Ovary (tissue), 9 donors: ENCODE measurements around the gene MYL11. TPM values are rescaled to one million over a fixed set of nuclear protein-coding genes. Genes with fewer than 3 reads are reported as not detected.

ENCODE experiments used
- DNase-seq, 5 donors: peaks; one replicate each; pipeline ENCODE4 v3.0.0-alpha.2; 2019 to 2020
- H3K27ac ChIP-seq, 2 donors: fragments of 200-600 bp; one replicate each; pipeline versions ENCODE4 v1.5.1 to v1.8.0; 2019 to 2022
- H3K27me3 ChIP-seq: fragments of 200-600 bp; one replicate; pipeline ENCODE4 v1.8.0; 2022
- H3K36me3 ChIP-seq: fragments of 200-600 bp; sonication (generic); one replicate; pipeline ENCODE4 v1.5.1; 2019
- H3K4me1 ChIP-seq: one replicate; pipeline ENCODE4 v1.8.1; 2013; ENCODE audit warnings: mild to moderate bottlenecking, moderate library complexity; ENCODE audit not compliant: insufficient read depth
- H3K4me3 ChIP-seq: fragments of 200-600 bp; sonication (generic); one replicate; pipeline ENCODE4 v1.5.1; 2017
- H3K9me3 ChIP-seq, 2 donors: fragments of 200-600 bp in 1 of 2; sonication (generic) in 1 of 2; one replicate each; pipeline versions ENCODE4 v1.5.1 to v1.8.1; 2013 to 2019; ENCODE audit warnings: mild to moderate bottlenecking in 1 of 2, moderate library complexity in 1 of 2
- CTCF ChIP-seq, 3 donors: fragments of 450-650 bp in 2 of 3; fragments of 200-600 bp in 1 of 3; IDR thresholded peaks; one replicate each; pipeline versions ENCODE4 v1.5.1 to v1.8.0; 2016 to 2022; ENCODE audit warnings: antibody characterized with exemption in 3 of 3, mild to moderate bottlenecking in 1 of 3
- EP300 ChIP-seq: sonication (generic); formaldehyde crosslinking; IDR thresholded peaks from one replicate; pipeline ENCODE4 v1.6.1; 2017; ENCODE audit warnings: antibody characterized with exemption
- POLR2A ChIP-seq: fragments of 450-650 bp; IDR thresholded peaks from one replicate; pipeline ENCODE4 v1.6.1; 2017; ENCODE audit warnings: antibody characterized with exemption, mild to moderate bottlenecking, moderate library complexity
- WGBS, 3 donors: extraction: QIAGEN DNeasy Blood & Tissue Kit in 1 of 3; methylation state at CpG; one replicate each; pipeline versions ENCODE4 v1.1.5 to v1.1.7; 2013 to 2017; 5-methylcytosine and 5-hydroxymethylcytosine counted together
- intact Hi-C, 4 donors: fragments of 100-400 bp; cut with DNase I; formaldehyde crosslinking; loops; one replicate each; pipeline versions ENCODE4 v1.11.0 to v1.15.1; 2022 to 2023
- polyA plus RNA-seq, 2 donors: library from polyadenylated mRNA; stranded (reverse); fragments of 200-250 nt in 1 of 2; fragments of 350-450 nt in 1 of 2; fragmentation: Illumina TruSeq in 1 of 2; extraction: RNeasy Lipid Tissue Mini Kit (QIAGEN cat#74804) in 1 of 2; gene quantifications; one replicate each; pipeline ENCODE4 v1.2.3, GENCODE V29; 2013 to 2014
- total RNA-seq, 7 donors: library from RNA; depleted of rRNA in 2 of 7; stranded (reverse); fragments of >200 nt in 2 of 7; fragmentation: NEBNext Ultra II Directional in 3 of 7; extraction: Animal tissue kit (Norgen Biotek cat#: 25700) in 3 of 7; gene quantifications; one replicate each; pipeline versions ENCODE4 v1.1.0 to v1.2.4, GENCODE V29; 2016 to 2023
- donor health status: DM: no; HTN: no; CAD: no; lungs with moderate emphysema.
- donor health status: DM: no; HTN: no; CAD: no.
- donor health status: Bipolar disorder and iron deficiency.
- donor health status: DM: yes; HTN: yes; CAD: no.
- donor health status: DM: no; HTN: no; CAD: no.
- donor health status: DM: yes; HTN: yes; CAD: no.

The MYL11 gene
- total and polyA plus RNA-seq, 9 donors = 0.38 to 1.4 (median 1.2) TPM; not detected in 5

GRCh38 chr16:30416624-30417528 is 42.3 kb downstream of the MYL11 start:
- H3K4me3 ChIP-seq = peak overlapping the region; percentile 46
- 44 to 54% (median 44%) methylated on average over 18 of the region's 18 CpGs for WGBS, 3 donors
- peak overlapping the region; percentile 3 to 69 for H3K27ac ChIP-seq
- intact Hi-C loops = loop anchor here in 2 of 4 donors (5.0 to 10.0 kb wide), 2 partner anchors 322 to 325 kb away; partner anchors contain the start of genes TBX6 (in 2 of the 2) and YPEL3 (in 1 of the 2)
- DNase-seq = no peak
- TF ChIP-seq POLR2A (no peak), EP300 (no peak), CTCF (IDR thresholded peaks at IDR 0.05) (no peak)
- no peaks in the 10 kb centered on the region for H3K27me3 ChIP-seq
- H3K4me1 ChIP-seq = peaks cover 5% of the 10 kb centered on the region
- H3K9me3 ChIP-seq = no peaks in the 10 kb centered on the region
- no peaks in the 10 kb centered on the region for H3K36me3 ChIP-seq

GRCh38 chr16:30417529-30418349 is 43.1 kb downstream of the MYL11 start:
- 0 to 2% (median 1%) methylated on average over 93 to 140 of the region's 140 CpGs for WGBS, 3 donors
- intact Hi-C loops = loop anchor here in 2 of 4 donors (5.0 to 10.0 kb wide), 2 partner anchors 323 to 325 kb away; partner anchors contain the start of genes TBX6 (in 2 of the 2) and YPEL3 (in 1 of the 2)
- peak; percentile 75 to 91 (median 84) for DNase-seq
- Histone ChIP-seq H3K9me3 (no peaks in the 10 kb centered on the region), H3K4me3 (peak overlapping the region; percentile 46), H3K4me1 (peaks cover 5% of the 10 kb centered on the region), H3K27ac (peak overlapping the region; percentile 3 to 69), H3K27me3 (no peaks in the 10 kb centered on the region), H3K36me3 (no peaks in the 10 kb centered on the region)
- no peak for TF ChIP-seq POLR2A
- no peak for TF ChIP-seq EP300
- TF ChIP-seq CTCF (IDR thresholded peaks at IDR 0.05) = no peak

- Histone ChIP-seq H3K9me3 (no peaks in the 10 kb centered on the region), H3K27ac (peak overlapping the region in 1 of 2 donors; percentile 69), H3K4me3 (peak overlapping the region; percentile 46), H3K4me1 (peaks cover 5% of the 10 kb centered on the region), H3K27me3 (no peaks in the 10 kb centered on the region), H3K36me3 (no peaks in the 10 kb centered on the region)
- no peak for TF ChIP-seq POLR2A
- TF ChIP-seq EP300 = no peak
- no peak for TF ChIP-seq CTCF (IDR thresholded peaks at IDR 0.05)
- WGBS, 3 donors = 57 to 77% (median 69%) methylated on average over 25 to 31 of the region's 31 CpGs
- intact Hi-C loops = loop anchor here in 2 of 4 donors (5.0 to 10.0 kb wide), 2 partner anchors 324 to 326 kb away; partner anchors contain the start of genes TBX6 (in 2 of the 2) and YPEL3 (in 1 of the 2)
- no peak for DNase-seq
Observed at GRCh38 chr16:30418350-30419181, 44.0 kb downstream of the MYL11 start.
